Hematopoietic multipotent progenitor cell treated with erythropoietin and hydrocortisone succinate and interleukin-3 and kit ligand, for 6 days (in vitro differentiated cells): ENCODE measurements around the gene GABRG3.

ENCODE experiments used
- DNase-seq: peaks from one replicate; pipeline ENCODE4 v3.0.0-alpha.2; 2015

The GABRG3 gene

DNA sequence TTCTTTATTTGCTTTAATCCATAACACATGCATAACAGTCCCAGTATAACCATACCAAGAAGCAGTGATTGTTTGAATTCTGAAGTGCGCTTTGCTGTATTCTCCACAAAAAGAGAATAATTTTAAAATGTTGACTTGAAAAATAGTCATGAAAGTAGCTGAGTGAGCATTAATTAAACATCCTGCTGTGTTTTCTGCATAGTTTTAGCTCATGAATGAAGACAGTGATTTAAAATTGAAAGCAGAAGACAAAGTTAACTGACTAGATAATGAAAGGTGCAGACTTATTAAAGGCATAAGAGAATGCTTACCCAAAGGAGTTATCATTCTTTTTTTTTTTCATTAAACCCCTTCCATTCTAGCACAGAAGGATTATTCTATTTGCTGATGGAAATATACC is 143.5 kb downstream of the GABRG3 start:
- no peak for DNase-seq

GRCh38 chr15:27119695-27120266 is 148.8 kb downstream of the GABRG3 start:
- no peak for DNase-seq

DNA sequence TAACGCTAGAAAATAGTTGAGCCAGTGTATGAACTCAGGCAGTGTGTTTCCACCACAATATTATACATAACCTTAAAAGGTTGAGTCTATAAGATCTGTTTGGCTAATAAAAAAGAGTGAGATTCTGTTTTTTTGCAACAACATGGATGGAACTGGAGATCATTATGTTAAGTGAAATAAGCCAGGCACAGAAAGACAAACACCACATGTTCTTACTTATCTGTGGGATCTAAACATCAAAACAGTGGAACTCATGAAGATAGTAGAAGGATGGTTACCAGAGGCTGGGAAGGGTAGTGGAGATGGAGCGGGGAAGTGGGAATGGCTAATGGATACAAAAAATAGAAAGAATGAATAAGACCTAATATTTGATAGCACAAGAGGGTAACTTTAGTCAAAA is 150.7 kb downstream of the GABRG3 start:
- DNase-seq, result no peak

DNA sequence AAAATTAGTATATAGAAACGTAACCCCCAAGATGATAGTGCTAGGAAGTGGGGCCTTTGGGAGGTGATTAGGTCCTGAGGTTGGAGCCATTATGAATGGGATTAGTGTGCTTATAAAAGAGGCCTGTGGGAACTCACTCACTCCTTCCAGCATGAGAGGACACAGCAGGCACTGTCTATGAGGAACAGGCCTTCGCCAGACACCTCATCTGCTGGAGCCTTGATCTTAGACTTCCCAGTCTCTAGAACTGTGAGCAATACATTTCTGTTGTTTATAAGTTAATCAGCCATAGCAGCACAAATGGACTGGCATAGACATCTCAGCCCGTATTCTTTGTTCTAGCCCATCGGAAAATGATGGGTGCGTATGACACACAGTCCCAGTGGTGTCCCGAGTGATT is 152.3 kb downstream of the GABRG3 start:
- DNase-seq, result no peak

GRCh38 chr15:27123808-27124207 is 152.8 kb downstream of the GABRG3 start:
- DNase-seq, result no peak

GRCh38 chr15:27124287-27124871 is 153.4 kb downstream of the GABRG3 start:
- DNase-seq, result peak; percentile 3

DNA sequence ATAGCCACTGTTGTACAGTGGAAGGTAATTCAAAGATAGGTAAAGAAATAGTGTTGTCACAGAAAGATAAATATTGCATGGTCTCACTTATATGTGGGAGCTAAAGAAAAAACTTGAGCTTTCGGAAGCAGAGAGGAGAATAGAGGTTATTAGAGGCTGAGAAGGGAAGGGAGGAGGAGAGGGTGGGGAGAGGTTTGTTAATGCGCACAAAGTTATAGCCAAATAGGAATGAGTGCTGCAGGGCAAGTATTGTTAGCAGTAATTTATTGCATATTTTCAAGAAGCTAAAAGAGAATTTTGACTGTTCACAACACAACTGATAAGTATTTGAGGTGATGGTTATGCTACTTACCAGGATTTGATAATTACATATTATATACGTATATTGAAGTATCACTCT is 154.2 kb downstream of the GABRG3 start:
- DNase-seq, result no peak

- DNase-seq, result no peak
Measured at GRCh38 chr15:27126449-27126848, 155.5 kb downstream of the GABRG3 start.

- no peak for DNase-seq
Measured at GRCh38 chr15:27127815-27128570, 157.0 kb downstream of the GABRG3 start.

GRCh38 chr15:27133249-27133648 is 162.3 kb downstream of the GABRG3 start:
- DNase-seq, result no peak

GRCh38 chr15:27134481-27134880 is 163.5 kb downstream of the GABRG3 start:
- DNase-seq, result no peak

- DNase-seq, result no peak
Measured at GRCh38 chr15:27135151-27135550, 164.2 kb downstream of the GABRG3 start.

DNA sequence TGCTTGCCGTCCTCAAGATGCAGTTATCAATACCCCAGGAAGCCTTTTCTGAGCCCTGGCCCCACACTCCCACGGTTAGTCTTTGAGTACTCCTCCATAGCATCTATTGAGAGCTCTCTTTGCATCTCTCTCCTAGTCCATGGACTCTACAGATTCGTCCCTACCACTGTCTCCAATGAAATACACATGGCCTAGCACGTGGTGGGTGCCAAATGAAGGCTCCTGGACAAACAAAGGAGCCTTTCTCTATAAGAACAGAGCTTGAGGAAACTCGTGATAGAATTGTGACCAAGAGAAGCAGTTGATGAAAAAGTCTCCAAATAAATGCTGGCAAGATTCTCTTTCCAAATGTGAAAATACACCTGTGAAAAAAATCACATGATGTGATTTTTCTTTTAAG is 166.1 kb downstream of the GABRG3 start:
- no peak for DNase-seq

DNA sequence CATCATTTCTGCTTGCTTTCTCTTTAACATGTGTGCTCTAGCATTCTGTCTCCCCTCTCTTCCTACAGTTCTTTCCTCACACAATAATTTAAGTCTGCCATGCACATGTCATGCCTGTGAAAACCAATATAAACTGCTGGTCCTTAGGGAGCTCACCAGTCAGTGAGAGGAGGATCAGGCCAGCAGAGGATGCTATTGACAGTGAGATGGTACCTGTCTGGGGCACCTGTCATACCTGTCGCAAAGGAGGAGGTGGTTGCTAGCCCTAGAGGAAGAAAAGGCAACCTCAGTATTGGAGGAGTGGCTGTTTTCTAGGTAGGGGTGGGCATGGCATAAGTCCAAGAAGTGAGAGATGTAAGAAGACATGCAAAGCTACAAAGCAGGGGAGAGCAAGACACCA is 194.6 kb downstream of the GABRG3 start:
- DNase-seq, result no peak

- DNase-seq, result no peak
Measured at GRCh38 chr15:27166917-27167316, 195.9 kb downstream of the GABRG3 start.

DNA sequence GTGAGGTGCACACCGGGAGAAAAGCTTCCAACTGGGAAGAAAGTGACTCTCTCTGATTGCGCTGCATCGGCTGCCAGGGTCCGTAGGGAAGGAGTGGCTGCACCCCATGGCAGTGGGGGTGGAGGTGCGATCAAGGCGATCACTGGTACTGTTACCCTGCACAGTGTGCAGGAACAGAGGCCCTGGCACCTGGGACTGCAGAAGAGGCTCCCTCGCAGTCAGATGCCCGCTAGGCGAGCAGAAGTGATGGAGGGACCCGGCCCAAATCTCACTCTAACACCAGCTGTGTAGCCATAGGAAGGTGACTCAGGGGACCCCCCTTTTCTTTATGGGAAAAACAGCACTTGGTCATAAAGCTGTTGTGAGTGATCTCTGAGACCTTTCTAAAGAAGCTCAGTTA is 196.8 kb downstream of the GABRG3 start:
- DNase-seq, result no peak

DNA sequence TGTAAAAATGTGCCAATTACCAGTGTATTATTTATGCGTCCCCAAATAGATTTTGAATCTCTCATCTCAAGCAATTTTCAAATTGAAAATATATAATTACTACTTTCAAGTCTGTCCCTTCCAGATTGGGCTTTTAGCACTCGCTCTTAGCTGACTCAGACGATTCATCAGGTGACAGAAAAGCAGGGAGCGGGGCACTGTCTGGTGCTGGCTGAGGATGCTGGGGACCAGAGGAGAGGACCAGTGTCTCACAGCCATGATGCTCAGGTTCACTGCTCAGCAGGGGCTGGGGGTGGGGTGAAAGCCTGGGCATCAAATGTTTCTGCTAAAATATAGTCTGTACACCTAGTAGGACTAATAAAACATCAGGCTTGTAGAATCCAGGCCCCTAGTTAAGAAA is 199.9 kb downstream of the GABRG3 start:
- DNase-seq, result no peak

DNA sequence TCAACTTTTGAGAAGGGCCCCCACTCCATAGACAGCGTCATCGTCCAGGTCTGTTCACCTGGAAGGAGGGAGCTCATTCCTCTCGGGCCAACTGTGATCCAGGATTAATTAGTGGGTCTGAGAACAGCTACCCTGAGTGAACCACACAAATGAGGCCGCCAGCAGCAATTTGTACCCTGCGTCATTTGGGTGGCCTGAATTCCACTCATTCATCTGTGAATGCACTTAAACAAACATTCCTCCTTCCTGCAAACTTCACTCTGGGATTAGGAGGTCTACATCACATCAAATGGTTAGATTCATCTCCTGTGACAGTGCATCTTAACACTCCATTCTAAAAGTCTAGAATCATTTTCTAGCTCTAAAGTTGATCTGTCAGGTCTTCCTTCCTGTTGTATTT is 201.8 kb downstream of the GABRG3 start:
- no peak for DNase-seq

- no peak for DNase-seq
Measured at GRCh38 chr15:27175472-27176153, 204.6 kb downstream of the GABRG3 start.

DNA sequence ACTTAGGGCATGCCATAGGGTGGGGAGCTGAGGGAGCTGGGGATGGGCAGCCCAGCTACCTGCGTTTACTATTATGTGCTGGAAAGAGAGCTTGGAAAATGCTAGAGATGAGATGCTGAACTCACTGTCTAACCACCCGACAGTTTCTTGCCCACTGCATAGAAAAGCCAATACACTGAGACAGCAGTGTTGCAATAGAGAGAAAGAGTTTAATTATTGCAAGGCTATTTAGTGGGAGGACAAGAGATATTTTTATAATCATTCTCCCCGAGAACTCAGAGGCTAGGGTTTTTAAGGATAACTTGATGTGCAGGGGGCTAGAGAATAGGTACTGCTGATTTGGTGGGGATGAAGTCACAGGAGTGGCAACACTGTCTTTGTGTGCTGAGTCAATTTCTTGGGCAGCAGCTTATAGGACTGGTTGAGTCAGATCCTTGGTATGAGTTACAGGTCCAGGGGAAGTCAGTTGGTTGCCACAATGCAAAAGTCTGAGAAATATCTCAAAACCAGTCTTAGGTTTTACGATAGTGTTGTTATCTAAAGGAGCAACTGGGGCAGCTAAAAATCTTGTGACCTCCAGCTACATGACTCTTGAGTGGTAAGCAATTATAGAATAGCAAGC is 205.9 kb downstream of the GABRG3 start:
- DNase-seq, result no peak

DNA sequence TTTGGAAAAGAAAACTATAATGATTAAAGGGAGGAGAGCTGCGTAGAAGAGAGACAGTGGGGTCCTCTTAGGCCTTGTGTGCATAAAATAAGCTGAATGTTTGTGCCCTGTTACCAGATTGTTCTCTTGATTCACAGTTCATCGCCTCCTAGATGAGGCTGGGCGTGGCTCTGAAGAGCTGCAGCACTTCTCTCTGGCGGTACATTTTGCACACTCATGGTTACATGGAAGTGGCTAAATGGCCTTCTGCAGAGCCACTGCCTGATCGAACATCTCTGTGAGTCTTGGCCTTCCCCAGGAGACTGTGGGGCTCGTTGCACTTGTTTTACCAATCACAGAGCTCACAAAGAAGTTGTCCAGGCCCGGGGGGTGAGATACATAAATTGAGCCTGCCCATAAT is 208.8 kb downstream of the GABRG3 start:
- DNase-seq, result no peak

DNA sequence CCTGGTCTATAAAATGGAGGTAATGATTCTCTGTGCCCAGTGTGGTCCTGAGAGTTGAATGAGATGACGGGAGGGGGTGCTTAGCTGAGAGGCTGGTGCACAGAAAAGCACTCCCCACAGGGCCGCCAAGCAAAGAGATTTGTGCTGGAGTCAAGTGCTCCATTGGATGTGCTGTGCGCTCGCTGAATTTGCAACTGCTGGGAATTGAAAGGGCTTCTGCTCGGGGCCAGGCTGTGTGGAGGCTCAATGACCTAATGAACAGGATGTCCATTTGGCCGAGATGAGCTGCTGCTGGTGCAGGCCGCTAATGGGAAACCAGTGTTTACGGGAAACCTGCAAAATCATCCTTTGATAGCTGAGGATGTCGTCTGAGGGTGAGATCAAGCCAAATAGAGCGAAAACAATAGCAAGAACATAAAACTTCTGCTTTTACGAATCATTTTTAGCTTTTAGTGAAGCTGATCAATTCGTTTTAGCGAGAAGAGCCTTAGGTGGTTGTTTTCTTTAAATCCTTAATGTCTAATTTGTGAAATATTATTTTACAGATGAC is 211.7 kb downstream of the GABRG3 start:
- no peak for DNase-seq

- DNase-seq, result no peak
Measured at GRCh38 chr15:27183201-27183600, 212.2 kb downstream of the GABRG3 start.
